ENCODE data around the gene C1QTNF1.

C1QTNF1 gene

DNA sequence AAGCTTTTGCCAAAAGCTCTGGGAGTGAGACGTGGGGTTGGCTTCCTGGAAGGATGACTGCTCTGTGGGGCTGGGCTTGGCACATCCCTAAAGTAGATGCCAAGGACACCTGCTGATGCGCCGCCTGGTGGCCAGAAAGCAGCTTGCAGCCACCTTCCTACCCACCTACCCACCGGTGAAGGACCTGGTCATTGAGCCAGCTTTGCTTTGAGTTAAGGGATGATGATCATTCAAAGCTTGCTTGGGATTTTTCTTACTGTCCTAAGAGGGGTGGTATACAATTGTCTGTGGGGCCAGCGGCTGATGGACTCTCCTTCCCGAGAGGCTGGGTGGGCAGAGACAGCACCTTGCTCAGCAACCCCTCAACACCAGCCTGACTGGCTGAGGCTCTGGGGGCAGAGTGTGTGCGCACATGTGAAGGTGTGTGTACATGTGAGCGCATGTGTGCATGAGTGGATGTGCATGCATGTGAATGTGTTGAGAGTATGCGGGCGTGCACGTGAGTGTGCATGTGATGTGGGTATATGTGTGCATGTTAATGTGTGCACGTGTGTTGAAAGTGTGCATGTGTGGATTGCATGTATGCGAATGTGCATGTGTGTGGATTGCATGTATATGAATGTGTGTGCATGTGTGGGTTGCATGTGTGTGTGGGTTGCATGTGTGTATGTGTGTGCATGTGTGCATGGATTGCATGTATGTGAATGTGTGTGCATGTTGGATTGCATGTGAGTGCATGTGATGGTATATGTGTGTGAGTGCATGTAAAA lies 18.6 kb downstream of the C1QTNF1 start:
- DNase-seq: peak; percentile 70

DNA sequence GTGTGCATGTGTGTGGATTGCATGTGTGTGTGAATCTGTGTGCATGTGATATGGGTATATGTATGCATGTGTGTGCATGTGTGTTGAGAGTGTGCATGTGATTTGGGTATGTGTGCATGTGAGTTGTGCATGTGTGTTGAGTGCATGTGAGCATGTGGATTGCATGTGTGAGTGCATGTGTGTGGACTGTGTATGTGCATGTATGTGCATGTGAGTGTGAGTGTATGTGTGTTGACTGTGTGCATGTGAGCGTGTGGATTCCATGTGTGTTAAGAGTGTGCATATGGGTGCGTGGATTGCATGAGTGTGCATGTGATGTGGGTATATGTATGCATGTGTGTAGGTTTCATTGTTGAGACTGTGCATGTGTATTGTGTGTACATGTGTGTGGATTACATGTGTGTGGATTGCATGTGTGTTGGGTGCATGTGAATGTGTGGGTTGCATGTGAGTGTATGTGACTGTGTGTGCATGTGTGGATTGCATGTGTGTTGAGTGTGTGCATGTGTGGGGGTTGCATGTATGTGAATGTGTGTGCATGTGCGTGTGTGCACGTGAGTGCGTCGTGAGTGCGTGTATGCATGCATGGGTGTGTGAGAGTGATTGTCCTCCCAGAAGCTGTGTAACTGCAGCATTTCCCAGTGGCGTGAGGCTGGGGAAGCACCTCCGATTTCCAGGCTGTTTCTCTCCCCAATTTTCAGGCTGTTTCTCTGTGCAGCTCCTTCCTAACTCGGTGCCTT lies 19.4 kb downstream of the C1QTNF1 start:
- DNase-seq: no peak

DNA sequence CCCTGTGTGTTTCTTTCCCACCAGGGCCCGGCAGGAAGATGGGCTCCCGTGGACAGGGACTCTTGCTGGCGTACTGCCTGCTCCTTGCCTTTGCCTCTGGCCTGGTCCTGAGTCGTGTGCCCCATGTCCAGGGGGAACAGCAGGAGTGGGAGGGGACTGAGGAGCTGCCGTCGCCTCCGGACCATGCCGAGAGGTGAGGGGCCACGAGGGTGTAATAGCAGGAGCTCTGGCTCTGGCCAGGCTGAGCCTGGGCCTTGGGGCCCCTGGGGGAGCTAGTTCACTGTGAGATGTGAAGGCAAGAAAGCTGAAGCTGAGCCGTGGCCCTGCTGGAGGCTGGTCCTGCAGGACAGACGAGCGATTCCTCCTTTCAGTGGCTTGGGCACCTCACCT lies 20.0 kb downstream of the C1QTNF1 start:
- DNase-seq: no peak

DNA sequence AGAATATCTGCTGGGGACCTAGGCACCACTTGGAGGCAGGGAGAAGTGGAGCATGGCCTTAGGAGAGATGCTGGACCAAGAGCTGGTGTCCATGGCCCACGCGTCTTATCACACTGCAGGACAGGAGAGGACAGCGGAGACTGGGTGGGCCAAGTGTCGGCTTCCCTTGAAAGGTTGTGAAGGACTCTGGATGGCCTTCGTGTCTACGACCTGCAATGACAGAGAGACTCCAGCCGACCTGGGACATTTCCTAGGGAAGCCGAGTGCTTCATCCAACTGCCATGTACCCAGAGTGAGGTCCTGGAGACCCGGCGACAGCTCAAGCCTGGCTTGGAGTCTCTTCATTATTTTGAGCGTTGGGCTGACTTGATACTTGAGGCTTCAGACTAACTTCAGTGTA lies 20.5 kb downstream of the C1QTNF1 start:
- no peak for DNase-seq

DNA sequence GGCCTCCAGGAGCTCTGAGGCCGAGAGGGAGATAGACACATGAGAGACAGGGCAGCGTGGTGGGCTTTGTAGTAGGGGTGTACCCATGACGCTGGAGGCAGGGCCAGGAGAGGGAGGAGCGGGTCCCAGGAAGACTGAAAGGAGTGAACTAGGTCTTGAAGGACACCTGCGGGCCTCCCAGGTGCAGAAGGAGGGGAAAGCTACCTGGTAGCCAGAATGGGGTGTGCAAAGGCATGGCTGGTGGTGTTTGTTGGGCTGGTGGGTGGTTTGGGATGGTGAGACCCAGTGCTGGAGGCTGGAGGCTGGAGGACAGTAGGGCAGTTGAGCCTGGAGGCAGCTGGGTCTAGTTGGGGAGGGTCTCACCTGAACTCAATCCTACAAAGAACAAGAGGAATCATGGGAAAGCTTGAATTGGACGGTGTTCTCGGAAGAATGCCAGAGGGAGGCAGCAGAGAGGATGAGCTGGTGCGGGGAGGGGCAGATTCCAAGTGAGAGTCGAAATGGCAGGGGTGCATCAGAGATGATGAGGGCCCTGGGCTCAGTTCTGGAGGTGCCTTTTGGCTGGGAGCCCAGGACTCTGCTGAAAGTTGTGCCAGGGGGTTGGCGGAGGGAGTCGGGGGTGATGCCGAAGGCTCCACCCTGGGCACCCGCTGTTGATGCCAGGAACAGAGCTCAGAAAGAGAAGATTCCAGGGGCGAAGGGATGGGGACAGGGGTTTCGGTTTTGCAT lies 21.2 kb downstream of the C1QTNF1 start:
- no peak for DNase-seq

DNA sequence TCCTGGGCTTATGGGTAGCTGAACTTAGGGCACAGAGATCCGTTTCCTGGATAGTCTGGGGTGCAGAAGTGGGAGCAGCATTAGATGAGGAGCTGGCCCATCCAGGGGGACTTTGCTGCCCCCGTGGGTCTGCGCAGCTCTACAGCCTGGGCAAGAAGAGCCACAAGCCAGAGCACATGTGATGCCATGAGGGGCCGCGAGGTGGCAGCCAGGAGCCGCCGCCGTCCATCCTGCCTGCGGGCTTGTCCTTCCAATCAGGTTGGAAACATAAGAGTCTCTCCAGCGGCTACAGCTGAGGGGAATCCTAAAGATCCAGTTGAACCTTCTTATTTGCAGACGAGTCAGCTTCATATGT lies 21.9 kb downstream of the C1QTNF1 start:
- DNase-seq: peak; percentile 64

DNA sequence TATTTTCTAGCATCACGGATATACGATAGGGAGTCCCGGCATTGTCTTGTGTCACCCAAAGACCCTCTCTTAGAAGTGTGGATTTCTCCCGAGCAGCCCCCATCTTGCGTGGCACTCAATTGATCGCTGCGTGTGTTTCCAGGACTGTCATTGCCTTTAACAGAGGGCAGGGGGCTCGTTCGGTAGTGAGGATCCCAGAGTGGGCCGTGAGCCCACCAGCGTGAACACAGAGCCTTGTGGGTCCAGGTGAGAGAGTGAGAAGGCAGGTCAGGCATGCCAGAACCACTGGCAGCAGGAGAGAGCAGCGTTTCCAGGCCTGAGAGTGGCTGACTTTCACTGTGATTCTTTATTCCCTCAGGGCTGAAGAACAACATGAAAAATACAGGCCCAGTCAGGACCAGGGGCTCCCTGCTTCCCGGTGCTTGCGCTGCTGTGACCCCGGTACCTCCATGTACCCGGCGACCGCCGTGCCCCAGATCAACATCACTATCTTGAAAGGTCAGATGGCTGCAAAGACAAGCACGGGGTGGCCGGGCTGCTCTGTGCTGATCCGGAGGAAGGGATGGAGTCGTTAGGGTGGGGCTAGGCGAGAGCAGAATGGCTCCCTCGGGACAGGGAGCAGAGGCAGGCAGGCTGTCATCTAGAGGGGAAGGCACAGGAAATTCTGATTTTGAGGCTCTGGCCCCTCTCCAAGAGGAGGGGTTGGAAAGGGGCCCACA lies 22.4 kb downstream of the C1QTNF1 start:
- DNase-seq: no peak

DNA sequence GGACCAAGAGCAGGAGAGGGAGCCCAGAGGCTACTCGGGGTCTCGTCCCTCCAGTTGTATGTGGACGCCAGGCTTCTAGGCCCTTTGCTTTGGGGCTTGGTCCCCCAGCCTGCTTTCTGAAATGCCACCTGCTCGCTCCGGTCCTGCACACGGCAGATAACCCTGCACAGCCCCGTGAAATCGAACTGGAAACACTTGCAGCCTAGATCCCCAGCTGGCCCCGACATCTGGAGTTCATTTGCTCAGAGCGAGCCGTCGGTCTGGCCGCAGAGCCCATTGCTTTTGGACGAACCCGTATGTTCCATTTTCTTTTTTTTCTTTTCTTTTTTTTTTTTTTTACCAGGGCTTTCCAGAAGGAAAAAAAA lies 22.9 kb downstream of the C1QTNF1 start:
- no peak for DNase-seq

DNA sequence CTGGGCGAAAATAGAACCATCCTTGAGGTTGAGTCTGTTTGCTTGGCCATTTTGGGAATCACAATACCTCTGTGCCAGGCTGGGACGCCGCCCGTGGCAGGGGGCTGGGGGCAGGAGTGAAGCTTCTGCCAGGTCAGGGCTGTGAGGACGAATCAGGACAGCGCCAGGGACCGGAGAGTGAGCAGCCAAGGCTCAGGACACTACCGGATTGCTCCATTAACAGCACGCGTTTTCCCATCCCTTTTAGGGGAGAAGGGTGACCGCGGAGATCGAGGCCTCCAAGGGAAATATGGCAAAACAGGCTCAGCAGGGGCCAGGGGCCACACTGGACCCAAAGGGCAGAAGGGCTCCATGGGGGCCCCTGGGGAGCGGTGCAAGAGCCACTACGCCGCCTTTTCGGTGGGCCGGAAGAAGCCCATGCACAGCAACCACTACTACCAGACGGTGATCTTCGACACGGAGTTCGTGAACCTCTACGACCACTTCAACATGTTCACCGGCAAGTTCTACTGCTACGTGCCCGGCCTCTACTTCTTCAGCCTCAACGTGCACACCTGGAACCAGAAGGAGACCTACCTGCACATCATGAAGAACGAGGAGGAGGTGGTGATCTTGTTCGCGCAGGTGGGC lies 23.4 kb downstream of the C1QTNF1 start:
- no peak for DNase-seq

DNA sequence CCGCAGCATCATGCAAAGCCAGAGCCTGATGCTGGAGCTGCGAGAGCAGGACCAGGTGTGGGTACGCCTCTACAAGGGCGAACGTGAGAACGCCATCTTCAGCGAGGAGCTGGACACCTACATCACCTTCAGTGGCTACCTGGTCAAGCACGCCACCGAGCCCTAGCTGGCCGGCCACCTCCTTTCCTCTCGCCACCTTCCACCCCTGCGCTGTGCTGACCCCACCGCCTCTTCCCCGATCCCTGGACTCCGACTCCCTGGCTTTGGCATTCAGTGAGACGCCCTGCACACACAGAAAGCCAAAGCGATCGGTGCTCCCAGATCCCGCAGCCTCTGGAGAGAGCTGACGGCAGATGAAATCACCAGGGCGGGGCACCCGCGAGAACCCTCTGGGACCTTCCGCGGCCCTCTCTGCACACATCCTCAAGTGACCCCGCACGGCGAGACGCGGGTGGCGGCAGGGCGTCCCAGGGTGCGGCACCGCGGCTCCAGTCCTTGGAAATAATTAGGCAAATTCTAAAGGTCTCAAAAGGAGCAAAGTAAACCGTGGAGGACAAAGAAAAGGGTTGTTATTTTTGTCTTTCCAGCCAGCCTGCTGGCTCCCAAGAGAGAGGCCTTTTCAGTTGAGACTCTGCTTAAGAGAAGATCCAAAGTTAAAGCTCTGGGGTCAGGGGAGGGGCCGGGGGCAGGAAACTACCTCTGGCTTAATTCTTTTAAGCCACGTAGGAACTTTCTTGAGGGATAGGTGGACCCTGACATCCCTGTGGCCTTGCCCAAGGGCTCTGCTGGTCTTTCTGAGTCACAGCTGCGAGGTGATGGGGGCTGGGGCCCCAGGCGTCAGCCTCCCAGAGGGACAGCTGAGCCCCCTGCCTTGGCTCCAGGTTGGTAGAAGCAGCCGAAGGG lies 24.2 kb downstream of the C1QTNF1 start:
- DNase-seq: no peak

DNA sequence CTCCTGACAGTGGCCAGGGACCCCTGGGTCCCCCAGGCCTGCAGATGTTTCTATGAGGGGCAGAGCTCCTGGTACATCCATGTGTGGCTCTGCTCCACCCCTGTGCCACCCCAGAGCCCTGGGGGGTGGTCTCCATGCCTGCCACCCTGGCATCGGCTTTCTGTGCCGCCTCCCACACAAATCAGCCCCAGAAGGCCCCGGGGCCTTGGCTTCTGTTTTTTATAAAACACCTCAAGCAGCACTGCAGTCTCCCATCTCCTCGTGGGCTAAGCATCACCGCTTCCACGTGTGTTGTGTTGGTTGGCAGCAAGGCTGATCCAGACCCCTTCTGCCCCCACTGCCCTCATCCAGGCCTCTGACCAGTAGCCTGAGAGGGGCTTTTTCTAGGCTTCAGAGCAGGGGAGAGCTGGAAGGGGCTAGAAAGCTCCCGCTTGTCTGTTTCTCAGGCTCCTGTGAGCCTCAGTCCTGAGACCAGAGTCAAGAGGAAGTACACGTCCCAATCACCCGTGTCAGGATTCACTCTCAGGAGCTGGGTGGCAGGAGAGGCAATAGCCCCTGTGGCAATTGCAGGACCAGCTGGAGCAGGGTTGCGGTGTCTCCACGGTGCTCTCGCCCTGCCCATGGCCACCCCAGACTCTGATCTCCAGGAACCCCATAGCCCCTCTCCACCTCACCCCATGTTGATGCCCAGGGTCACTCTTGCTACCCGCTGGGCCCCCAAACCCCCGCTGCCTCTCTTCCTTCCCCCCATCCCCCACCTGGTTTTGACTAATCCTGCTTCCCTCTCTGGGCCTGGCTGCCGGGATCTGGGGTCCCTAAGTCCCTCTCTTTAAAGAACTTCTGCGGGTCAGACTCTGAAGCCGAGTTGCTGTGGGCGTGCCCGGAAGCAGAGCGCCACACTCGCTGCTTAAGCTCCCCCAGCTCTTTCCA lies 25.1 kb downstream of the C1QTNF1 start:
- no peak for DNase-seq

DNA sequence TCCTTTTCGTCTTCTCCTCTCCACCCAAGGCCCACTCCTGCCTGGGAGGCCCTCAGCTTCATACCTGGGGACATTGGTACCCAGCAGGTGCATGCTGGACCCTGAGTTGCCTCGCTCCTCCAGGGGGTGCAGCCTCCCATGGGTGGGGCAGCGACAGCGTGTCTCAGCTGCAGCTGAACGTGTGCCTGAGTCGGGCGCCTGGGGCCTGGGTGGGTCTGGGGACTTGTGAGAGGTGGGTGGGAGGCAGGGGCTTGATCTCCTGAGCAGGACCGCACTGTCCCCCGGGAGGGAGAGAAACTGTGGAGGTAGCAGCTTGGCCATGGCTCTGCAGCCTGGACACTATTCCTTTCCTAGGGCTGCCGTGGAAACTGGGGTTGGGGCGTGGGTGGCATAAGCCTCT lies 25.9 kb downstream of the C1QTNF1 start:
- DNase-seq: no peak

DNA sequence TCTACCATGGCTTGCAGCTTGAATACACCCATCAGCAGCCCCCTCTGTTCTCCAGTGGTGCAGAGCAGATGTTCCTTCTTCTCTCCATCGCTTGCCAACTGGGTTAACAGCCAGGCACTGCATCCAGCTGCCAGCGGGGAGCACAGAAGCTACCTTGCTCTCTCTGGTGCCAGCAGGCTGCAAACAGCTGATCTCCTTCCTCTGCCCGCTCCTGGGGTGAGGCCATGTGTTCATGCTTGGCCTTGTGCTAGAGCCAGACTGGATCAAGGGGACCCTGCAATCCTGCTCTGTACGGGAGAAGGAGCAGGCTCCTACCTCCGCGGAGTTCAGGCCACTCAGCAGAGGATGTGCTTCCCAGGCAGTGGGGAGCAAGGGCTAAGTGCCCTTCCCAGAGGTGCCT lies 26.6 kb downstream of the C1QTNF1 start:
- DNase-seq: no peak

DNA sequence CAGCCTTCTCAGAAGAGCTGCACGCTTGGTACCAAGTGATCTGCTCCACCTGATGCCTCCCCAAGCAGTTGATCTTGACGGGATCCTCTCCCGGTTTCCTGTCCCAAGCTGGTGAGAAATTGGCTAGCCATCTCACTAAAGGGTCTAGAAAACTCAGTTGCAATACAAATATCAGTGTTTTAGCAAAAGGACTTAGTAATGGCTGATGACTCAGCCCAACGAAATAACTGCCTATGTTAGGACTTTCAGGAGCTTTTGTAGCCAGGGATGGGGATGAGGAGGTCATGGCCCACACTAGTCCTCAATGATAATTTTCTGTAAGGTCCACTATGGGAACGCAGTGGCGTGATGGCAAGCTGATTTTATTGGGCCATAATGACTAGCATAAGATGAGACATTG lies 27.3 kb downstream of the C1QTNF1 start:
- DNase-seq: no peak

DNA sequence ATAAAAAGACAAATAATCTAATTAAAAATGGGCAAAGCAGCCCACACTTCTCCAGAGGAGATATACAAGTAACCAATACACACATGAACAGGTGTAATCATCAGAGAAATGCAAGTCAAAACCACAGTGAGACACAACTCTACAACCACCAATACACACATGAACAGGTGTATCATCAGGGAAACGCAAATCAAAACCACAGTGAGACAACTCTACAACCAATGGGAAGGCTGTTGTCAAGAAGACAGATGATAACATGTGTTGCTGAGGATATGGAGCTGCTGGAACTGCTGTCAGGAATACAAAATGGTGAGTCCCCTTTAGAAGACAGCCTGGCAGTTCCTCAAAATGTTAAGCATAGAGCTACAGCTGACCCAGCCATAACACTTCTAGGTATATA lies 28.2 kb downstream of the C1QTNF1 start:
- DNase-seq: no peak

DNA sequence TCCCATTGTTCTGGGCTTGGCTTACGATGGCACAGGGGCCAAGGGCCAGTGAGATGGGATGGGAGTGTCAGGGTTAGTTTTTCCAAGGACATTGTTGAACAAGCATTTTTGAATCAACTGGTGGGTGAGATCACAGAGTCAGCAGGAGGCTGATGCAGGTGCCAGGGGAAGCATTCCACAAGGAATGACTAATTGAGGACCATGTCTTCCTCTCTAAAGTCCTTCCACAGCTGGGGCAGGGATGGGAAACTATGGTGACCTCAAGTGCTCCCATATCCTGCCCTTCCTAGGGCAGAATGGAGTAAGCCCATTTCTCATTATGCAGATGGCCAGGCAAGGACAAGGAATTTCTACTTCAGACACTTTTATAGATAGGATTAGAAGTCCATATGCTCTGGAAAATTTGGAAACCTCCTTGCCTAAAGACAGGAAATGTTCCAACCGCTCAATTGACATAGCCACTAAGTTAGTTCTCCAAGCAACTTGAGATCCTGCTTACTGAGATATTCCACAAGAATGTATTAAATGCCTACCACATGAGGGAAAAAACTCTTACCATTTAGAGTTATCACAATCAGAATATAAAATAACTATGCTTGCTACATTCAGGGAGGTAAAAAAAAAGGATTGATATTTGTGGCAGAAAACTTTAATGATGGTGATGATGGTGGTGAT lies 29.4 kb downstream of the C1QTNF1 start:
- DNase-seq: no peak

DNA sequence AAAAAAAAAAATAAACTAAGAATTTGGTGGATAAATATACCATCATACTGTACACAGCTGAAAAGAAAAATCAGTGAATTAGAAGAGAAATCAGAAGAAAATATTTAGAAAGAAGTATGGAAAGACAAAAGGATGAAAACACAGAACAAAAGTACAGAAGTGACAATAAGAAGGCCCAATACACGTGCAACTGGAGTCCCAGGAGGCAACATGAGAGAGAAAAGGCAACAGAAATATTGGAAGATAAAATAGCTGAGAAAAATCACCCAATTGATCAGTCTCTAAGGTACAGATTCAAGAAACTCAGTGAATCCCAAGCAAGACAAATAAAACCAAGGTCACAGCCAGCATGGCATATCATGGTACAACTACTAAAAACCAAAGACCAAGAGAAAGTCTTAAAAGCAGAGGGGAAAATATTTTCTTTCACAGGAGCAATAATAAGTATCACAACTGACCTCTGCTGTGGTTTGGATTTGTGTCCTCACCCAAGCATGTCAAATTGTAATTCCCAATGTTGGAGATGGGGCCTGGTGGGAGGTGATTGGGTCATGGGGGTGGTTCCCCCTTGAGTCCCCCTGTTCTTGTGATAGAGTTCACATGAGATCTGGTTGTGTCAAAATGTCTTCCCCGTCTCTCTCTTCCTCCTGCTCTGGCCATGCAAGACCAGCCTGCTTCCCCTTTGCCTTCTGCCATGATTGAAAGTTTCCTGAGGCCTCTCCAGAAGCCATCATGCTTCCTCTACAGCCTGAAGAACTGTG lies 30.4 kb downstream of the C1QTNF1 start:
- DNase-seq: no peak

DNA sequence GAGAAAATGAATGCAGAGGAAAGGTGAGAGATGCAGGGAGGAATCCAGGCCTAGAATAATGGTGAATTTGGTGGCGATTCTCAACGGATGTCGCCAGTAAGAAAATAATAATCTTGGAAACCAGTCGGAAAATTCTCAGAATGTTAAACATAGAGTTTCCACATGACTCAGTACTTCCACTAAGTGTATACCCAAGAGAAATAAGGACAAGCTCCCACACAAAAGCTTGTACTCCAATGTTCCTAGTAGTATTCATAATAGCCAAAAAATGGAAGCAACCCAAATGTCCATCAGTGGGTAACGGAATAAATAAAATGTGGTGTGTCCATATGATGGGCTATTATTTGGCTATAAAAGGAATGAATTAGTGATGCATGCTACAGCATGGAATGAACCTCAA lies 31.2 kb downstream of the C1QTNF1 start:
- no peak for DNase-seq

DNA sequence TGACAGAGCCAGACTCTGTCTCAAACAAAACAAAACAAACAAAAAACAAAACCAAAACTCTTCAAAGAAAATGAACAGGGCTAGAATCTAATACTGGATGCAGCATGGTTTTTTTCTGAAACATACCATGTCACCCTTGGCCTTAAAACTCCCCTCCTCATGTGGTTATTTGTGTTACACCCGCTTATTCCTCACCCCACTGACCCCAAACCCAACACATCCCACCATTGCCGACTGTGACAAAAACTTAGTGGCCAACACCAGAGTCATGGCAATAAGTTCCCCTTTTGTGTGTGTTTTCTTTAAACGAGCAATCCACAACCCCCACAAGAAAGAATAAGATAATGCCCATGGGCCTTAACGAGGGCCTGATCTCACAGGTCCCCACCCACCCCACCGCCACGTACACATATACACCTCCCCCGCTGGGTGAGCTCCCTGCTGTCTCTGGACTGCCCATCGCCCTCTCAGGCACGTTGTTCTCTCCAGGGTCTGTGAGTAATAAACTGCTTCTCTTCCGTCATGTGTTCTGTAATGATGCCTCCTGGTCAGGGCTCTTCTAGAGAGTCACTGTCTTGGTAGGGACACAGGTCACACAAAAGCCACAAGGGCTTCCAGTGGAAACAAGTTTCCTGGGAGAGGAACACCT lies 33.9 kb downstream of the C1QTNF1 start:
- no peak for DNase-seq
